ENCODE results near the gene SFRP5. TPM values are rescaled to one million over a fixed set of nuclear protein-coding genes. Genes with fewer than 3 reads are reported as not detected.

The SFRP5 gene
- total RNA-seq, 5 donors from 2014 or later (not counting 1 experiment from before 2014, with no cell fraction given) = 0.76 to 3.1 (median 2.2) TPM

- Mint-ChIP-seq H3K4me1 (no peaks in the 10 kb centered on the region), H3K27me3 (no peaks in the 10 kb centered on the region), H3K4me3 (no peak overlapping the region), H3K27ac (no peak overlapping the region), H3K36me3 (peaks cover 66% of the 10 kb centered on the region), H3K9me3 (no peaks in the 10 kb centered on the region)
- ChIA-PET CTCF (interaction anchor here in 1 of 2 donors (1.0 kb wide), 1 partner anchor 17 kb away, joined by 3 read pairs; the partner anchor contains the start of gene ZFYVE27), POLR2A (interaction anchor here in 1 of 2 donors (0.6 kb wide), 1 partner anchor 352 kb away, joined by 7 read pairs; the partner anchor contains the start of gene RRP12)
- H3K4me3 ChIP-seq (ENCODE audit: control insufficient read depth in 1 of 2, extremely low read depth in 1 of 2, low read length in 1 of 2) = no peak overlapping the region
- ATAC-seq (replicated peaks in 1 of 4) = no peak
- H3K27me3 ChIP-seq (replicated peaks in 1 of 2; ENCODE audit: control insufficient read depth in 2 of 2, extremely low read depth in 1 of 2, insufficient read depth in 2 of 2, low read length in 1 of 2) = no peaks in the 10 kb centered on the region
- no peak overlapping the region for H3K27ac ChIP-seq (ENCODE audit: low read length)
- H3K9me3 ChIP-seq = no peaks in the 10 kb centered on the region
- no peaks in the 10 kb centered on the region for H3K4me1 ChIP-seq (ENCODE audit: control insufficient read depth in 1 of 2, extremely low read depth in 1 of 2, insufficient read depth in 2 of 2, low read length in 2 of 2)
- 96% methylated on average over 18 of the region's 18 CpGs for WGBS (ENCODE audit: insufficient coverage)
- no peak for DNase-seq
- H3K36me3 ChIP-seq (ENCODE audit: control insufficient read depth in 2 of 2, extremely low read depth in 1 of 2, insufficient read depth in 1 of 2, low read length in 1 of 2) = peaks cover 22 to 95% of the 10 kb centered on the region in 2 donors
Measured at GRCh38 chr10:97752956-97753355, 18.8 kb downstream of the SFRP5 start.

- Mint-ChIP-seq H3K27ac (no peak overlapping the region), H3K36me3 (peaks cover 67% of the 10 kb centered on the region)
Measured at GRCh38 chr10:97748116-97748515, 23.7 kb downstream of the SFRP5 start.

DNA sequence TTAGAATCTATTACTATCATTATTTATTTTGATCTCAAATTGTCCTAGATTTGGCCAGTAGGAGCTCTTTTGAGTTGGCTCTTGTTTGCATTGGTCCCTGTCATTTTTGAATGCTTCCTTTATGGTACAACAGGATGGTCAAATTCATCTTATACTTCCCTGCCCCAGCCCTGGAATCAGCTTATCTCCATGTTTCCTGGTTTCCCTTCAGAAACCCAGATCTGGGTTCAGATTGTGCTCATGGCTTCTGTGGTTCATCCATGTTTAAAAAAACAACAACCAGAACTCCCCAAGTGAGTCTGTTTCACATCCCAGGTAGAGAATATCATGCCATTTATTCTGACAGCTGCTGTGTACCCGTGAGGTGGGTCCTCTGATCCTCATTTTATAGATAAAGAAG lies 24.2 kb downstream of the SFRP5 start:
- Mint-ChIP-seq H3K27ac (no peak overlapping the region), H3K36me3 (peaks cover 65% of the 10 kb centered on the region), H3K4me3 (no peak overlapping the region), H3K4me1 (peaks cover 13 to 18% (median 15%) of the 10 kb centered on the region in 3 donors), H3K27me3 (no peaks in the 10 kb centered on the region), H3K9me3 (no peaks in the 10 kb centered on the region)
- WGBS (ENCODE audit: insufficient coverage) = 100% methylated on average over 1 of the region's 1 CpG
- peaks cover 13 to 89% of the 10 kb centered on the region in 2 donors for H3K36me3 ChIP-seq (ENCODE audit: control insufficient read depth in 2 of 2, extremely low read depth in 1 of 2, insufficient read depth in 1 of 2, low read length in 1 of 2)
- DNase-seq = no peak
- peaks cover 0 to 9% of the 10 kb centered on the region in 2 experiments for H3K4me1 ChIP-seq (ENCODE audit: control insufficient read depth in 1 of 2, extremely low read depth in 1 of 2, insufficient read depth in 2 of 2, low read length in 2 of 2)
- POLR2A ChIA-PET = no interaction called here
- CTCF ChIA-PET = interaction anchor here in 1 of 2 donors (0.6 to 1.3 kb wide), 3 partner anchors 11 to 195 kb away, joined by 3 to 5 read pairs (median 4); partner anchors contain the start of gene ZFYVE27
- no peak overlapping the region for H3K27ac ChIP-seq (ENCODE audit: low read length)
- no peaks in the 10 kb centered on the region for H3K27me3 ChIP-seq (replicated peaks in 1 of 2; ENCODE audit: control insufficient read depth in 2 of 2, extremely low read depth in 1 of 2, insufficient read depth in 2 of 2, low read length in 1 of 2)
- H3K9me3 ChIP-seq = no peaks in the 10 kb centered on the region
- no peak for ATAC-seq (replicated peaks in 1 of 4)
- no peak overlapping the region for H3K4me3 ChIP-seq (ENCODE audit: control insufficient read depth in 1 of 2, extremely low read depth in 1 of 2, low read length in 1 of 2)

More at GRCh38 chr10:97748116-97748515, 23.7 kb downstream of the SFRP5 start:
- Histone ChIP-seq H3K27ac (ENCODE audit: low read length) (no peak overlapping the region), H3K27me3 (replicated peaks in 1 of 2; ENCODE audit: control insufficient read depth in 2 of 2, extremely low read depth in 1 of 2, insufficient read depth in 2 of 2, low read length in 1 of 2) (no peaks in the 10 kb centered on the region), H3K4me3 (ENCODE audit: control insufficient read depth in 1 of 2, extremely low read depth in 1 of 2, low read length in 1 of 2) (no peak overlapping the region), H3K36me3 (ENCODE audit: control insufficient read depth in 2 of 2, extremely low read depth in 1 of 2, insufficient read depth in 1 of 2, low read length in 1 of 2) (peaks cover 13 to 89% of the 10 kb centered on the region in 2 donors), H3K9me3 (no peaks in the 10 kb centered on the region), H3K4me1 (ENCODE audit: control insufficient read depth in 1 of 2, extremely low read depth in 1 of 2, insufficient read depth in 2 of 2, low read length in 2 of 2) (peaks cover 0 to 4% of the 10 kb centered on the region in 2 experiments)
- no peaks in the 10 kb centered on the region for H3K9me3 Mint-ChIP-seq
- POLR2A ChIA-PET = interaction anchor here in 1 of 2 donors (0.7 kb wide), 1 partner anchor 12 kb away, joined by 3 read pairs; the partner anchor contains the start of gene ZFYVE27
- H3K4me3 Mint-ChIP-seq = no peak overlapping the region
- CTCF ChIA-PET = interaction anchor here in 1 of 2 donors (1.3 kb wide), 1 partner anchor 46 kb away, joined by 4 read pairs; no protein-coding TSS in a partner anchor
- ATAC-seq (replicated peaks in 1 of 4) (no peak), DNase-seq (no peak)
- H3K27me3 Mint-ChIP-seq = no peaks in the 10 kb centered on the region
- peaks cover 11 to 14% (median 12%) of the 10 kb centered on the region in 3 donors for H3K4me1 Mint-ChIP-seq
- 98% methylated on average over 8 of the region's 10 CpGs for WGBS (ENCODE audit: insufficient coverage)

- Histone ChIP-seq H3K4me3 (ENCODE audit: control insufficient read depth in 1 of 2, extremely low read depth in 1 of 2, low read length in 1 of 2) (no peak overlapping the region), H3K27ac (ENCODE audit: low read length) (no peak overlapping the region), H3K27me3 (replicated peaks in 1 of 2; ENCODE audit: control insufficient read depth in 2 of 2, extremely low read depth in 1 of 2, insufficient read depth in 2 of 2, low read length in 1 of 2) (no peaks in the 10 kb centered on the region), H3K36me3 (ENCODE audit: control insufficient read depth in 2 of 2, extremely low read depth in 1 of 2, insufficient read depth in 1 of 2, low read length in 1 of 2) (peaks cover 5 to 77% of the 10 kb centered on the region in 2 donors), H3K9me3 (no peaks in the 10 kb centered on the region), H3K4me1 (ENCODE audit: control insufficient read depth in 1 of 2, extremely low read depth in 1 of 2, insufficient read depth in 2 of 2, low read length in 2 of 2) (peaks cover 0 to 20% of the 10 kb centered on the region in 2 experiments)
- H3K27ac Mint-ChIP-seq = no peak overlapping the region
- no peak overlapping the region for H3K4me3 Mint-ChIP-seq
- WGBS (ENCODE audit: insufficient coverage) = 97% methylated on average over 9 of the region's 15 CpGs
- no peaks in the 10 kb centered on the region for H3K9me3 Mint-ChIP-seq
- H3K27me3 Mint-ChIP-seq = no peaks in the 10 kb centered on the region
- H3K36me3 Mint-ChIP-seq = peaks cover 61% of the 10 kb centered on the region
- CTCF ChIA-PET = interaction anchor here in 1 of 2 donors (0.6 kb wide), 1 partner anchor 190 kb away, joined by 4 read pairs; no protein-coding TSS in a partner anchor
- ATAC-seq (replicated peaks in 1 of 4) (no peak), DNase-seq (no peak)
- POLR2A ChIA-PET = interaction anchor here in 1 of 2 donors (0.5 to 0.6 kb wide), 2 partner anchors 370 to 1474 kb away, joined by 3 to 5 read pairs; no protein-coding TSS in a partner anchor
- H3K4me1 Mint-ChIP-seq = peaks cover 38 to 45% (median 40%) of the 10 kb centered on the region in 3 donors
Measured at GRCh38 chr10:97744405-97745035, 27.3 kb downstream of the SFRP5 start.

DNA sequence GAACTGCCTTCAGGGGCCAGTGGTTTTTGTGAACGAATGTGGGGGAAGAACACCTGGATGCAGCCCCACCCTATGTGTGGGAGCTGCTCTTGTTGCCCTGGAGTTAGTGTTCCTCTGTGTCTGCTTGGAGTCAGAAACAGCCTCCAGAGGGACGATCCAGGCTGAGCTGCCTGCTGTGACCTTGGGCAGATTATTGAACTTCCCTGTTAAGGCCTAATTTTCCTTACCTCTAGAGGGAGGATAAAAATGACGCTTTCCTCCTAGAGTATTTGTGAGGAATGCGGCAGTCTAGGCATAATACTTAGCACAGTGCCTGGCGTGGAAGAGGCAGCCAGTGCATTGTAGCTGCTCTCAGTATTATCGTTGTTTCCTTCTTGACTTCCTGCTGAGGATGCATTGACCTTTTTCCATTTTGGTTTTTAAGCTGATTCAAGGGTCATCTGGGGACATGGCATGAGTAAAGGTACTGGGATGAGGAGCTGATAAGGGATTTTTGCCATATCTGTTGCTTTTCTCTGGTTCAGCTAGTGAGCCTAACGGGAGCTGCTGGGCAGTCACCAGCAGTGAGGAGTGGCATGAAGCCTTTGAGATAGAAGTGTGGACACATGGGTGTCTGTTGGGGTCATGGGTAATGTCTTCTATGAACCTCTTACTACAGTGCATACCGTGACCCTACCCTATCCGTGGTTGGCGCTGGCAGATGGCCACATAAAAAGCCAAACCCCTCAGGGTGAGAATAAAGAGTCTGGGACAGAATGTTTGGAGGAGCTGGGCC lies 28.4 kb downstream of the SFRP5 start:
- H3K4me3 Mint-ChIP-seq = no peak overlapping the region
- Histone ChIP-seq H3K4me1 (ENCODE audit: control insufficient read depth in 1 of 2, extremely low read depth in 1 of 2, insufficient read depth in 2 of 2, low read length in 2 of 2) (peaks cover 0 to 29% of the 10 kb centered on the region in 2 experiments), H3K36me3 (ENCODE audit: control insufficient read depth in 2 of 2, extremely low read depth in 1 of 2, insufficient read depth in 1 of 2, low read length in 1 of 2) (peaks cover 5 to 73% of the 10 kb centered on the region in 2 donors), H3K4me3 (ENCODE audit: control insufficient read depth in 1 of 2, extremely low read depth in 1 of 2, low read length in 1 of 2) (no peak overlapping the region), H3K9me3 (no peaks in the 10 kb centered on the region), H3K27ac (ENCODE audit: low read length) (no peak overlapping the region), H3K27me3 (replicated peaks in 1 of 2; ENCODE audit: control insufficient read depth in 2 of 2, extremely low read depth in 1 of 2, insufficient read depth in 2 of 2, low read length in 1 of 2) (no peaks in the 10 kb centered on the region)
- no peaks in the 10 kb centered on the region for H3K27me3 Mint-ChIP-seq
- ChIA-PET POLR2A (interaction anchor here in 1 of 2 donors (0.5 kb wide), 1 partner anchor 1473 kb away, joined by 3 read pairs; no protein-coding TSS in a partner anchor), CTCF (no interaction called here)
- H3K9me3 Mint-ChIP-seq = no peaks in the 10 kb centered on the region
- H3K27ac Mint-ChIP-seq = no peak overlapping the region
- no peak for DNase-seq
- peaks cover 47 to 53% (median 48%) of the 10 kb centered on the region in 3 donors for H3K4me1 Mint-ChIP-seq
- H3K36me3 Mint-ChIP-seq = peaks cover 57% of the 10 kb centered on the region
- no peak for ATAC-seq (replicated peaks in 1 of 4)
- WGBS (ENCODE audit: insufficient coverage) = 81% methylated on average over 3 of the region's 10 CpGs

DNA sequence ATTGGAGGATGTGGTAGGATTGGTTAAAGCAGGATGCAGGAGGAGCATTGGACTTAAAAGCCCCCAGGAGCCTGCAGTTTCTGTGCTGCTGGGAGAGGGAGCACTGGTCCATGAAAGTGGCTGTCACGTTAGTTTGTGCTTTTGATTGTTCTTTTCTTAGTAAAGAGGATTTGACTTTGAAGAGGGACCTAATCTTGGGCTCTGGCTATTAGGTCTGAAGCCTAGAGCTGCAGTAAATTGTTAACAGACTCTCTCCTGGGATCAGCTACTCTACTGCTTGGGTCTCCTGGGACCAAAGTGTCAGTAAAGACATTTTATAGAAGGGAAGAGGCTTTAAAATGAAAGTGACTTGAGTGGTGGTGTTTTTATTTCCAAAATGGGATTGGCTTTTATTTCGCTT lies 31.2 kb downstream of the SFRP5 start:
- POLR2A ChIA-PET = no interaction called here
- CTCF ChIA-PET = interaction anchor here in 1 of 2 donors (0.6 kb wide), 1 partner anchor 14 kb away, joined by 3 read pairs; no protein-coding TSS in a partner anchor
- 100% methylated on average over 1 of the region's 2 CpGs for WGBS (ENCODE audit: insufficient coverage)
- no peak overlapping the region for H3K27ac Mint-ChIP-seq
- H3K4me1 Mint-ChIP-seq = peaks cover 67 to 80% (median 68%) of the 10 kb centered on the region in 3 donors
- DNase-seq = no peak
- Histone ChIP-seq H3K4me1 (ENCODE audit: control insufficient read depth in 1 of 2, extremely low read depth in 1 of 2, insufficient read depth in 2 of 2, low read length in 2 of 2) (peaks cover 6 to 47% of the 10 kb centered on the region in 2 experiments), H3K4me3 (ENCODE audit: control insufficient read depth in 1 of 2, extremely low read depth in 1 of 2, low read length in 1 of 2) (no peak overlapping the region), H3K36me3 (ENCODE audit: control insufficient read depth in 2 of 2, extremely low read depth in 1 of 2, insufficient read depth in 1 of 2, low read length in 1 of 2) (peaks cover 0 to 51% of the 10 kb centered on the region in 2 donors), H3K27ac (ENCODE audit: low read length) (no peak overlapping the region), H3K9me3 (no peaks in the 10 kb centered on the region), H3K27me3 (replicated peaks in 1 of 2; ENCODE audit: control insufficient read depth in 2 of 2, extremely low read depth in 1 of 2, insufficient read depth in 2 of 2, low read length in 1 of 2) (no peaks in the 10 kb centered on the region)
- H3K4me3 Mint-ChIP-seq = peak overlapping the region in 1 of 3 donors; percentile 22
- no peaks in the 10 kb centered on the region for H3K27me3 Mint-ChIP-seq
- no peak for ATAC-seq (replicated peaks in 1 of 4)
- H3K9me3 Mint-ChIP-seq = no peaks in the 10 kb centered on the region
- H3K36me3 Mint-ChIP-seq = peaks cover 41% of the 10 kb centered on the region
